GM12878 (cell line): ENCODE data around the gene AHNAK2.

ENCODE experiments used
- EZH2 ChIP-seq: IDR thresholded peaks from 2 replicates; pipeline ENCODE4 v1.6.1; 2012; ENCODE audit warnings: low read depth, mild to moderate bottlenecking, control low read depth, inconsistent platforms, low read length, borderline replicate concordance; ENCODE audit not compliant: control insufficient read depth
- HCFC1 ChIP-seq: fragments of 150-350 bp; IDR thresholded peaks from 2 replicates; pipeline ENCODE4 v1.6.1; 2014; ENCODE audit warnings: low read length
- MTA3 ChIP-seq: IDR thresholded peaks from 2 replicates; pipeline ENCODE4 v1.6.1; 2012; ENCODE audit warnings: low read length, inconsistent platforms, borderline replicate concordance
- MYC ChIP-seq: IDR thresholded peaks from 2 replicates; pipeline ENCODE4 v1.6.1; 2011; ENCODE audit warnings: mild to moderate bottlenecking, low read length, moderate library complexity, inconsistent platforms; ENCODE audit not compliant: insufficient read depth, insufficient replicate concordance, insufficient read length, severe bottlenecking
- POLR2A ChIP-seq: IDR thresholded peaks from 2 replicates; pipeline ENCODE4 v1.6.1; 2011; ENCODE audit warnings: low read depth, mild to moderate bottlenecking, low read length
- RAD21 ChIP-seq: IDR thresholded peaks from 2 replicates; pipeline ENCODE4 v1.6.1; 2011; ENCODE audit warnings: mild to moderate bottlenecking, low read depth, low read length, moderate library complexity; ENCODE audit not compliant: insufficient read depth
- REST ChIP-seq: IDR thresholded peaks from 2 replicates; pipeline ENCODE4 v1.6.1; 2012; ENCODE audit warnings: mild to moderate bottlenecking, low read depth, low read length
- RFX5 ChIP-seq: IDR thresholded peaks from 2 replicates; pipeline ENCODE4 v1.6.1; 2011; ENCODE audit warnings: low read depth, low read length, improper control_type of control experiment
- SRF ChIP-seq, 2 experiments: IDR thresholded peaks; 2 replicates each; pipeline ENCODE4 v1.6.1; 2011; ENCODE audit warnings: low read depth in 2 of 2, low read length in 2 of 2, mild to moderate bottlenecking in 1 of 2, moderate library complexity in 1 of 2
- ZNF24 ChIP-seq: fragments of 450-650 bp; IDR thresholded peaks from 2 replicates; pipeline ENCODE4 v1.6.1; 2017; ENCODE audit warnings: antibody characterized with exemption, mild to moderate bottlenecking
- TF ChIP-seq, protein P1 (sequence below), 3 experiments: IDR thresholded peaks in 2 of 3; conservative IDR thresholded peaks in 1 of 3; 2 replicates each; pipeline ENCODE4 v1.5.1; 2011; ENCODE audit warnings: low read depth in 3 of 3, low read length in 3 of 3, mild to moderate bottlenecking in 3 of 3, control low read depth in 2 of 3, moderate library complexity in 2 of 3, inconsistent platforms in 1 of 3, mixed read lengths in 1 of 3; ENCODE audit not compliant: control insufficient read depth in 2 of 3, insufficient read depth in 1 of 3; ENCODE audit errors: extremely low read depth in 1 of 3

GRCh38 chr14:104893435-104894207 is 84.6 kb downstream of the AHNAK2 start:
- TF ChIP-seq, protein P1, sequence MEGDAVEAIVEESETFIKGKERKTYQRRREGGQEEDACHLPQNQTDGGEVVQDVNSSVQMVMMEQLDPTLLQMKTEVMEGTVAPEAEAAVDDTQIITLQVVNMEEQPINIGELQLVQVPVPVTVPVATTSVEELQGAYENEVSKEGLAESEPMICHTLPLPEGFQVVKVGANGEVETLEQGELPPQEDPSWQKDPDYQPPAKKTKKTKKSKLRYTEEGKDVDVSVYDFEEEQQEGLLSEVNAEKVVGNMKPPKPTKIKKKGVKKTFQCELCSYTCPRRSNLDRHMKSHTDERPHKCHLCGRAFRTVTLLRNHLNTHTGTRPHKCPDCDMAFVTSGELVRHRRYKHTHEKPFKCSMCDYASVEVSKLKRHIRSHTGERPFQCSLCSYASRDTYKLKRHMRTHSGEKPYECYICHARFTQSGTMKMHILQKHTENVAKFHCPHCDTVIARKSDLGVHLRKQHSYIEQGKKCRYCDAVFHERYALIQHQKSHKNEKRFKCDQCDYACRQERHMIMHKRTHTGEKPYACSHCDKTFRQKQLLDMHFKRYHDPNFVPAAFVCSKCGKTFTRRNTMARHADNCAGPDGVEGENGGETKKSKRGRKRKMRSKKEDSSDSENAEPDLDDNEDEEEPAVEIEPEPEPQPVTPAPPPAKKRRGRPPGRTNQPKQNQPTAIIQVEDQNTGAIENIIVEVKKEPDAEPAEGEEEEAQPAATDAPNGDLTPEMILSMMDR (IDR thresholded peaks at IDR 0.05 in 2 of 3, conservative IDR thresholded peaks at IDR 0.05 in 1 of 3; ENCODE audit: control insufficient read depth in 2 of 3, extremely low read depth in 1 of 3, insufficient read depth in 1 of 3, low read depth in 3 of 3, low read length in 3 of 3): no peak
- TF ChIP-seq EZH2 (no peak), SRF (IDR thresholded peaks at IDR 0.05; ENCODE audit: low read depth in 2 of 2, low read length in 2 of 2) (no peak), MYC (no peak), RFX5 (no peak), HCFC1 (no peak), MTA3 (no peak), REST (no peak), RAD21 (no peak), POLR2A (no peak), ZNF24 (no peak)
